ENCODE data around the gene ZNF844.
"Not testable (repeated sequence)": the region's sequence is repeated elsewhere in the genome, so short reads cannot be mapped to it uniquely, and the experiment has no call there.

ZNF844 gene

GRCh38 chr19:12075538-12076139, 11.1 kb downstream of the ZNF844 start:
- no peak for DNase-seq (ENCODE audit: low read depth in 1 of 2, low spot score in 1 of 2)
- H3K27ac ChIP-seq (replicated peaks): no peak overlapping the region
- TF ChIP-seq POLR2AphosphoS5 (IDR thresholded peaks at IDR 0.05; ENCODE audit: low read depth): no peak
- no peak for TF ChIP-seq CTCF (IDR thresholded peaks at IDR 0.05; ENCODE audit: insufficient read depth, low read length)
- no peak for TF ChIP-seq GABPA (IDR thresholded peaks at IDR 0.05; ENCODE audit: low read depth)
- TF ChIP-seq REST (IDR thresholded peaks at IDR 0.05; ENCODE audit: insufficient replicate concordance, low read depth): no peak
- TF ChIP-seq SPI1 (IDR thresholded peaks at IDR 0.05; ENCODE audit: borderline replicate concordance, low read depth): no peak
- H3K27me3 ChIP-seq (ENCODE audit: insufficient read depth, poor library complexity, severe bottlenecking): no peaks in the 10 kb centered on the region
- H3K4me3 ChIP-seq (replicated peaks; ENCODE audit: insufficient read depth, low read length): no peak overlapping the region

DNA sequence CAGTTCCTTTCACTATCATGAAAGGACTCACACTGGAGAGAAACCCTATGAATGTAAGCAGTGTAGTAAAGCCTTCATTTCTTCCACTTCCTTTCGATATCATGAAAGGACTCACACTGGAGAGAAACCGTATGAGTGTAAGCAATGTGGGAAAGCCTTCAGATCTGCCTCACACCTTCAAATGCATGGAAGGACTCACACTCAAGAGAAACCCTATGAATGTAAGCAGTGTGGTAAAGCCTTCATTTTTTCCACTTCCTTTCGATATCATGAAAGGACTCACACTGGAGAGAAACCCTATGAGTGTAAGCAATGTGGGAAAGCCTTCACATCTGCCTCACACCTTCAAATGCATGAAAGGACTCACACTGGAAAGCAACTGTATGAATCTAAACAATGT, 11.8 kb downstream of the ZNF844 start:
- H3K4me3 ChIP-seq (replicated peaks; ENCODE audit: insufficient read depth, low read length): not testable (repeated sequence)

GRCh38 chr19:12077375-12077774, 12.8 kb downstream of the ZNF844 start:
- no peak overlapping the region for H3K4me3 ChIP-seq (replicated peaks; ENCODE audit: insufficient read depth, low read length)
- DNase-seq (ENCODE audit: low read depth in 1 of 2, low spot score in 1 of 2): no peak

More for the DNA sequence above, 11.8 kb downstream of the ZNF844 start:
- not testable (repeated sequence) for H3K27me3 ChIP-seq (ENCODE audit: insufficient read depth, poor library complexity, severe bottlenecking); DNase-seq (ENCODE audit: low read depth in 1 of 2, low spot score in 1 of 2); H3K27ac ChIP-seq (replicated peaks)

DNA sequence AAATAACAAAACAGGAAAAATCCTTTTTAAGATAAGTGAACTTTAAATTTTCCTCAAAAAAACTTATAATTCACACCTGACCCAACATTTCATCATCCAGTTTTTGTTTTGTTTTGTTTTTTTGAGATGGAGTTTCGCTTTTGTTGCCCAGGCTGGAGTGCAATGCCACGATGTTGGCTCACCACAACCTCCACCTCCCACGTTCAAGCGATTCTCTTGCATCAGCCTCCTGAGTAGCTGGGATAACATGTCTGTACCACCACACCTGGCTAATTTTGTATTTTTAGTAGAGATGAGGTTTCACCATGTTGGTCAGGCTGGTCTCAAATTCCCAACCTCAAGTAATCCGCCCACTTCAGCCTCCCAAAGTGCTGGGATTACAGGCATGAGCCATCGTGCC, 18.8 kb downstream of the ZNF844 start:
- not testable (repeated sequence) for DNase-seq (ENCODE audit: low read depth in 1 of 2, low spot score in 1 of 2); H3K27ac ChIP-seq (replicated peaks); H3K4me3 ChIP-seq (replicated peaks; ENCODE audit: insufficient read depth, low read length); H3K27me3 ChIP-seq (ENCODE audit: insufficient read depth, poor library complexity, severe bottlenecking)

More at GRCh38 chr19:12077375-12077774, 12.8 kb downstream of the ZNF844 start:
- no peak overlapping the region for H3K27ac ChIP-seq (replicated peaks)
- no peaks in the 10 kb centered on the region for H3K27me3 ChIP-seq (ENCODE audit: insufficient read depth, poor library complexity, severe bottlenecking)
- TF ChIP-seq SPI1 (IDR thresholded peaks at IDR 0.05; ENCODE audit: borderline replicate concordance, low read depth) (no peak), POLR2AphosphoS5 (IDR thresholded peaks at IDR 0.05; ENCODE audit: low read depth) (no peak), GABPA (IDR thresholded peaks at IDR 0.05; ENCODE audit: low read depth) (no peak), CTCF (IDR thresholded peaks at IDR 0.05; ENCODE audit: insufficient read depth, low read length) (no peak), REST (IDR thresholded peaks at IDR 0.05; ENCODE audit: insufficient replicate concordance, low read depth) (no peak)

Measured in HL-60 (cell line).